GM23338 (cell line): ENCODE data around the gene DAPK3.

Experiments
- EZH2phosphoT487 ChIP-seq: fragments of 200-600 bp; sonication (generic); IDR thresholded peaks from one replicate; pipeline ENCODE4 v1.8.1; 2018; ENCODE audit warnings: antibody characterized with exemption; ENCODE audit not compliant: unreplicated experiment
- TF ChIP-seq, protein P1 (sequence below), 2 experiments: fragments of 200-600 bp in 1 of 2; sonication (generic) in 1 of 2; conservative IDR thresholded peaks; 2 replicates each; pipeline versions ENCODE4 v1.5.1 to v1.6.1; 2016 to 2017; ENCODE audit warnings: antibody characterized with exemption in 2 of 2, low read depth in 2 of 2, mild to moderate bottlenecking in 2 of 2, moderate library complexity in 1 of 2

DNA sequence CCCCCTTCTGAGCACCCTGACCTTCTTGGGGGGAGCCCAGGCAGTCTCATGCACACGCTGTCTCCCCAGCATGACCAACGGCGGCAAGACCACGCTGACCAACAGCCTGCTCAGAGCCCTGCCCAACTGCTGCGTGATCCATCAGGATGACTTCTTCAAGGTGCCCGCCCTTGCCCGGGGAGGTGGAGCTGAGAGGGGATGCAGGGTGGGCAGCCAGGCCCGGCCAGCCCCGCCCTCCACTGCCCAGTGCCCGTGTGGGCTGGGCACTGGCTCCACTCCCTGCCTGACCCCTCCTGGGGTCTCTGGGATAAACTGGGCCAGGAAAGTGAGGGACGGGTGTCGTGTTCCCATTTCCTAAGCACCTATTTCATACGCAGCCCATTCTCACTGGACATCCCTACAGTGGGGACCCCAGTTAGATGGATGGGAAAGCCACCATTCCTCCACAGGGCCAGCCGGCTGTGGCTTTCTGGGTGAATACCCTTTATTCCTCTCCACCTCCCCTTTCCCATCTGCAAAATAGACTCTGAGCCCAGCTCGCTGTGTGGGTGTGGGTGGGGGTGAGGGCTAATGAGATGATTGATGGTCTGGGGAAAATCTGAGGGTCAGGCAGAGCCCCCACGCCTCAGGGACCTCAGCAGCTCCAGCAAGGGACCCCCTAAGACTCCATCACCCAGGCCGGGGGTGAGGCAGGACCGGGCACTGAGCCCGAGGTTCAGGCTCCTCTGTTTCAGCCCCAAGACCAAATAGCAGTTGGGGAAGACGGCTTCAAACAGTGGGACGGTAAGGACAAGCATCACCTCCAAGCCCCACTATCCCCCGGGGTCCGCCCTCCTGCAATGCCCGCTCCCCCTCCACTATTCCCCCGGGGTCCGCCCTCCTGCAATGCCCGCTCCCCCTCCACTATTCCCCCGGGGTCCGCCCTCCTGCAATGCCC lies 34.1 kb downstream of the DAPK3 start:
- TF ChIP-seq, protein P1, sequence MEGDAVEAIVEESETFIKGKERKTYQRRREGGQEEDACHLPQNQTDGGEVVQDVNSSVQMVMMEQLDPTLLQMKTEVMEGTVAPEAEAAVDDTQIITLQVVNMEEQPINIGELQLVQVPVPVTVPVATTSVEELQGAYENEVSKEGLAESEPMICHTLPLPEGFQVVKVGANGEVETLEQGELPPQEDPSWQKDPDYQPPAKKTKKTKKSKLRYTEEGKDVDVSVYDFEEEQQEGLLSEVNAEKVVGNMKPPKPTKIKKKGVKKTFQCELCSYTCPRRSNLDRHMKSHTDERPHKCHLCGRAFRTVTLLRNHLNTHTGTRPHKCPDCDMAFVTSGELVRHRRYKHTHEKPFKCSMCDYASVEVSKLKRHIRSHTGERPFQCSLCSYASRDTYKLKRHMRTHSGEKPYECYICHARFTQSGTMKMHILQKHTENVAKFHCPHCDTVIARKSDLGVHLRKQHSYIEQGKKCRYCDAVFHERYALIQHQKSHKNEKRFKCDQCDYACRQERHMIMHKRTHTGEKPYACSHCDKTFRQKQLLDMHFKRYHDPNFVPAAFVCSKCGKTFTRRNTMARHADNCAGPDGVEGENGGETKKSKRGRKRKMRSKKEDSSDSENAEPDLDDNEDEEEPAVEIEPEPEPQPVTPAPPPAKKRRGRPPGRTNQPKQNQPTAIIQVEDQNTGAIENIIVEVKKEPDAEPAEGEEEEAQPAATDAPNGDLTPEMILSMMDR (conservative IDR thresholded peaks at IDR 0.05; ENCODE audit: low read depth in 2 of 2), result no peak
- TF ChIP-seq EZH2phosphoT487, result no peak
